ENCODE measurements around the gene L3MBTL4.

Gene L3MBTL4

GRCh38 chr18:5987249-5987648 lies 427.5 kb downstream of the L3MBTL4 start:
- TF ChIP-seq FOXM1 (IDR thresholded peaks at IDR 0.05; ENCODE audit: borderline replicate concordance, low read depth) (no peak), CEBPB (IDR thresholded peaks at IDR 0.05) (no peak), YY1 (IDR thresholded peaks at IDR 0.05; ENCODE audit: low read depth) (no peak), TAF1 (IDR thresholded peaks at IDR 0.05; ENCODE audit: low read depth) (no peak), RAD21 (IDR thresholded peaks at IDR 0.05; ENCODE audit: low read depth) (no peak), TEAD4 (IDR thresholded peaks at IDR 0.05) (no peak), CREB1 (IDR thresholded peaks at IDR 0.05; ENCODE audit: low read depth) (no peak), TCF12 (IDR thresholded peaks at IDR 0.05; ENCODE audit: low read depth) (no peak), ZBTB7A (IDR thresholded peaks at IDR 0.05; ENCODE audit: low read depth) (no peak), NFIC (IDR thresholded peaks at IDR 0.05) (no peak), EP300 (IDR thresholded peaks at IDR 0.05; ENCODE audit: borderline replicate concordance) (no peak), REST (IDR thresholded peaks at IDR 0.05; ENCODE audit: low read depth) (no peak), EGR1 (IDR thresholded peaks at IDR 0.05) (no peak)
- TF ChIP-seq, protein P1, sequence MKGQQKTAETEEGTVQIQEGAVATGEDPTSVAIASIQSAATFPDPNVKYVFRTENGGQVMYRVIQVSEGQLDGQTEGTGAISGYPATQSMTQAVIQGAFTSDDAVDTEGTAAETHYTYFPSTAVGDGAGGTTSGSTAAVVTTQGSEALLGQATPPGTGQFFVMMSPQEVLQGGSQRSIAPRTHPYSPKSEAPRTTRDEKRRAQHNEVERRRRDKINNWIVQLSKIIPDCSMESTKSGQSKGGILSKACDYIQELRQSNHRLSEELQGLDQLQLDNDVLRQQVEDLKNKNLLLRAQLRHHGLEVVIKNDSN (IDR thresholded peaks at IDR 0.05) = no peak
- TF ChIP-seq, protein P2, sequence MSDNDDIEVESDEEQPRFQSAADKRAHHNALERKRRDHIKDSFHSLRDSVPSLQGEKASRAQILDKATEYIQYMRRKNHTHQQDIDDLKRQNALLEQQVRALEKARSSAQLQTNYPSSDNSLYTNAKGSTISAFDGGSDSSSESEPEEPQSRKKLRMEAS (IDR thresholded peaks at IDR 0.05) = no peak

DNA sequence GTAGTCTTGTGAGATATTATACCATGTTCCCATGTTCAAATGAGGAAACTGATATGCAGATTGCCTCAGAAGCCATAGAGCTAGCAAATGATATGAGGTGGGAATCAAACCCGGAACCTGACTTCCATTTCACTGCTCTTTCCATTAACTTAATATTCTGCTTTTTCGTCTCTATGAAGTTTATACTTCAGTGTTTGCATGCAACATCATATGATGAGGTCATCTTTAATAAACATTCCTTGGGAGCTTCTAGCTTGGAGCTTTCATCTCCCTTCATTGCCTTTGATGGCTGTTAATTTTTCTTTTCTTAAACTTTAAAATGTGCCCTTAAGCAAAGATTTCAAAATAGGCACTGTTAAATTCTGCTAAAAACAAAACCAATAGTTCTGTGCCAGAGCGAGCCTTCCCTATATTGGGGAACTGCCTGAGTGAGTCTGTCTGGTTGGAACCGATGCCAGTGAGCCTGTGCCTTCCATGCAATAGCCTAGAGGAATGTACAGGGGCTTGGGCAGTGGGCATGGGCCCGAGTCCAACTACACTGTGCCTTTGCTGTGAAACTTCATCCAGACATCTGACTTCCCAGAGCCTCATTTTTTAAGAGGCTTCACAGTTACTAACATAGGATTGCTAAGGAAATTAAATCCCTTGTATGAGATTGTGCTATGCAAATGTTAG lies 428.3 kb downstream of the L3MBTL4 start:
- no peak for TF ChIP-seq TCF12 (IDR thresholded peaks at IDR 0.05; ENCODE audit: low read depth)

DNA sequence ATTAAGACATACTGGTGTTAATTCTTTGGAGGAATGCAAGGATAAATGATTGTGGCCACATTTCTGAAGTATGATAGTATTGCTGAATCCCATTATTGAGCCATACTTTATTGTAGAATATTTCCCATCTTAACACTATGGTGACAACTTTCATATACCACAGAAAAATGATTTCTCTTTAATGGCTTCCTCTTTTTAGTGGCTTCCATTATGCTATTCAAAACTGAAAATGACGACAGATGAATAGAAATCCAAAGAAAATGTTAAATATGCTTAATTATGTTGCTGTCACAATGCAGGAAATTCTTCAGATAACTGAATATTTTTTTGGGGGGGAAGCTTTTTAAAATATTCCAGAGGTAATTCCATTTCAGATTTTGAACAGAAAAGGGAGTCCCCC lies 430.5 kb downstream of the L3MBTL4 start:
- TF ChIP-seq CREB1 (IDR thresholded peaks at IDR 0.05; ENCODE audit: low read depth) (no peak), TAF1 (IDR thresholded peaks at IDR 0.05; ENCODE audit: low read depth) (no peak), EP300 (IDR thresholded peaks at IDR 0.05; ENCODE audit: borderline replicate concordance) (no peak), EGR1 (IDR thresholded peaks at IDR 0.05) (no peak), NFIC (IDR thresholded peaks at IDR 0.05) (no peak), RAD21 (IDR thresholded peaks at IDR 0.05; ENCODE audit: low read depth) (no peak)

GRCh38 chr18:5983488-5983887 lies 431.2 kb downstream of the L3MBTL4 start:
- TF ChIP-seq CREB1 (IDR thresholded peaks at IDR 0.05; ENCODE audit: low read depth) (no peak), RAD21 (IDR thresholded peaks at IDR 0.05; ENCODE audit: low read depth) (no peak), FOXM1 (IDR thresholded peaks at IDR 0.05; ENCODE audit: borderline replicate concordance, low read depth) (no peak), CEBPB (IDR thresholded peaks at IDR 0.05) (no peak), EGR1 (IDR thresholded peaks at IDR 0.05) (no peak), REST (IDR thresholded peaks at IDR 0.05; ENCODE audit: low read depth) (no peak), TEAD4 (IDR thresholded peaks at IDR 0.05) (no peak), TCF12 (IDR thresholded peaks at IDR 0.05; ENCODE audit: low read depth) (no peak), ZBTB7A (IDR thresholded peaks at IDR 0.05; ENCODE audit: low read depth) (no peak), TAF1 (IDR thresholded peaks at IDR 0.05; ENCODE audit: low read depth) (no peak), NFIC (IDR thresholded peaks at IDR 0.05) (no peak), EP300 (IDR thresholded peaks at IDR 0.05; ENCODE audit: borderline replicate concordance) (no peak), YY1 (IDR thresholded peaks at IDR 0.05; ENCODE audit: low read depth) (no peak)
- TF ChIP-seq, protein P2 (IDR thresholded peaks at IDR 0.05) = no peak
- TF ChIP-seq, protein P1 (IDR thresholded peaks at IDR 0.05) = no peak

- no peak for TF ChIP-seq REST (IDR thresholded peaks at IDR 0.05; ENCODE audit: low read depth)
These were observed 432.4 kb downstream of the L3MBTL4 start for GRCh38 chr18:5982332-5982731.
